ACC112 (cell line): Measurements from ENCODE around the gene CCPG1.
A peak's percentile ranks its signal among the peaks of the same experiment; 100 is the strongest.
"Not testable (repeated sequence)": the region's sequence is repeated elsewhere in the genome, so short reads cannot be mapped to it uniquely, and the experiment has no call there.

Source experiments
- H2AFZ ChIP-seq: fragments of 200-600 bp; sonication (generic); one replicate; pipeline ENCODE4 v1.6.0; 2017; ENCODE audit warnings: antibody characterized with exemption, low read length; ENCODE audit not compliant: unreplicated experiment
- H3K27ac ChIP-seq: fragments of 200-600 bp; sonication (generic); 2 replicates; pipeline ENCODE4 v1.5.1; 2014; ENCODE audit warnings: low read depth, mild to moderate bottlenecking, antibody characterized with exemption, low read length, moderate library complexity
- H3K27me3 ChIP-seq: fragments of 200-600 bp; sonication (generic); 2 replicates; pipeline ENCODE4 v1.6.1; 2014; ENCODE audit warnings: mild to moderate bottlenecking, antibody characterized with exemption, low read length, moderate library complexity, mixed read lengths; ENCODE audit not compliant: insufficient read depth
- H3K36me3 ChIP-seq: fragments of 200-600 bp; sonication (generic); 2 replicates; pipeline ENCODE4 v1.6.1; 2016; ENCODE audit warnings: mild to moderate bottlenecking, antibody characterized with exemption, low read length, moderate library complexity, mixed read lengths; ENCODE audit not compliant: insufficient read depth
- H3K4me1 ChIP-seq: fragments of 200-600 bp; sonication (generic); one replicate; pipeline ENCODE4 v1.6.1; 2016; ENCODE audit warnings: low read length, mixed read lengths; ENCODE audit not compliant: insufficient read depth, unreplicated experiment, control insufficient read depth
- H3K4me3 ChIP-seq: fragments of 200-600 bp; sonication (generic); 2 replicates; pipeline ENCODE4 v1.5.1; 2014; ENCODE audit warnings: mild to moderate bottlenecking, low read depth, low read length
- H3K79me2 ChIP-seq: fragments of 200-600 bp; sonication (generic); one replicate; pipeline ENCODE4 v1.6.0; 2016; ENCODE audit warnings: low read length; ENCODE audit not compliant: control insufficient read depth, unreplicated experiment, insufficient read depth

Gene CCPG1, protein sequence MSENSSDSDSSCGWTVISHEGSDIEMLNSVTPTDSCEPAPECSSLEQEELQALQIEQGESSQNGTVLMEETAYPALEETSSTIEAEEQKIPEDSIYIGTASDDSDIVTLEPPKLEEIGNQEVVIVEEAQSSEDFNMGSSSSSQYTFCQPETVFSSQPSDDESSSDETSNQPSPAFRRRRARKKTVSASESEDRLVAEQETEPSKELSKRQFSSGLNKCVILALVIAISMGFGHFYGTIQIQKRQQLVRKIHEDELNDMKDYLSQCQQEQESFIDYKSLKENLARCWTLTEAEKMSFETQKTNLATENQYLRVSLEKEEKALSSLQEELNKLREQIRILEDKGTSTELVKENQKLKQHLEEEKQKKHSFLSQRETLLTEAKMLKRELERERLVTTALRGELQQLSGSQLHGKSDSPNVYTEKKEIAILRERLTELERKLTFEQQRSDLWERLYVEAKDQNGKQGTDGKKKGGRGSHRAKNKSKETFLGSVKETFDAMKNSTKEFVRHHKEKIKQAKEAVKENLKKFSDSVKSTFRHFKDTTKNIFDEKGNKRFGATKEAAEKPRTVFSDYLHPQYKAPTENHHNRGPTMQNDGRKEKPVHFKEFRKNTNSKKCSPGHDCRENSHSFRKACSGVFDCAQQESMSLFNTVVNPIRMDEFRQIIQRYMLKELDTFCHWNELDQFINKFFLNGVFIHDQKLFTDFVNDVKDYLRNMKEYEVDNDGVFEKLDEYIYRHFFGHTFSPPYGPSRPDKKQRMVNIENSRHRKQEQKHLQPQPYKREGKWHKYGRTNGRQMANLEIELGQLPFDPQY

DNA sequence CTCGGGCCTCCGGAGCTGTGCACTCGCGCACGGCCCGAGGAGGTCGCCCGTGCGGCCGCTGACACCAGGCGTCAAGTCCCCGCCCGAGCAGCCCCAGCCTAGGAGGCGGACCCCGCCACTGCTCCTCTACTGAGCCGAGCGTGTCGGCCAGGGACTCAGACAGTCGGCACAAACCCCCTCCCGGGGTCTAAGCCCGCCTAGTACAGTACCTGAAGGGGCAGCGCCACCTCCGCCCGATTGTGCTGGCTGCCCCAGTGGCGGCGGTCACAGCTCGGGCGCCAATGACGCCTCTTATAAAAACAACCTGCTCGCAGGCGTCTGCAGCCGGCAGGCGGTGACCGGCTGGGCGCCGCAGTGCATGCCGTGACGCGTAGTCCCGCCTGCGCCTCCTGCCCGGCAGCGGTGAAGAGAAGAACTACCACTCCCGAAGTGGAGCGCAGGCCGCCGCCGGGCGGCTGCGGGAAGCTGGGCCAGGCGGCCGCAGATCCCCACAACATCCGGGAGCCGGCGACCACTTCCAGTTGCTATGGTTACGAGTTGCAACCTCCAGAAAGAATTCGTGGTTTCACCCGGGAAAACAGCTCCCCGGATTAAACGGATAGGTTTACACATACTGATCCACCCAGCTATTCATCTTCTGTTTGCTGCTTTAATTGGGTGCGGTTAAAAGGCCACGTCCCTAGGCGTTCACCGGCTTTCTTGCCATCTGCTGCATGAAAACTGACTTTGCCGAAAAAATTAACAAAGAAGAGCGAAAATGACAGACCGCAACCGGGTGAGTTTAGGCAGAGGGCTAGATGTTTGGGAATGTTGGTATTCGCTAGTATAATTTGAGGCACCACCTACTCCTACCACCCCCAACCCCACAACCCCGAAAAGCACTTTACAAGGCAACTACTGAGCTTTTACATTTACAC lies at the start of gene CCPG1, which contains the start of gene PIERCE2:
Gene CCPG1, minus strand, starts transcription at position 348 of the 917 bp plus-strand sequence. CDS start 18,935 bp downstream, outside the sequence.
Gene PIERCE2, plus strand, starts transcription at position 484 of the 917 bp plus-strand sequence. Its CDS starts 274 bp downstream, at position 758.
- Histone ChIP-seq H3K27me3 (no peaks in the 10 kb centered on the region), H3K79me2 (peaks cover 24% of the 10 kb centered on the region), H2AFZ (peak within 1 kb of the TSS; percentile 96), H3K27ac (peak within 1 kb of the TSS; percentile 66), H3K36me3 (no peaks in the 10 kb centered on the region), H3K4me1 (peaks cover 13% of the 10 kb centered on the region), H3K4me3 (peak within 1 kb of the TSS; percentile 91)

DNA sequence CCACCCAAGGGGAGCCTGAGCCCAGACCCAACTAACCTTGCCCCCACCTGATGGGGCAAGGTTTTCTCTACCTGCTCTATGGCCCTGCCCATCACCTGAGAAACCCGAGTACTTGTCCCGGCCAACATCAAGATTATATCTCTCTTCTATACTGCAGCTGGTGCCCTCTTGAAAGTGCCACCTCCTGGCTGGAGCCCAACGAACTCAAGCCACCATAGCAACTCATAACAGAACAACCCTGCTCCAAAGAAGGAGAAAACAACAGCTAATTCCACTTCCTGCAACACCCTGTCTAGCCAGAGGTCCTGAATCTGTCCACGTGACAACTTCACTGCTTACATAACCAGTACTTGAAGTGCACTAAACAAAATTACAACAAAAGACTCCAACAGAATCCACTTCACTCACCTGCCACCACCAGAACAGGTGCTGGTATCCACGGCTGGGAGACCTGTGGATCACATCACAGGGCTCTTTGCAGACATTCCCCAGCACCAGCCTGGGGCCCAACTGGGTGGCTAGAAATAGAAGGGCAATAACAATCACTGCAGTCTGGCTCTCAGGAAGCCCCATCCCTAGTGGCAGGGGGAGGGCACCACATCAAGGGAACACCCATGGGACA lies 49.4 kb upstream of the CCPG1 start:
- no peak overlapping the region for H2AFZ ChIP-seq
- no peak overlapping the region for H3K27ac ChIP-seq
- H3K27me3 ChIP-seq = no peaks in the 10 kb centered on the region
- H3K36me3 ChIP-seq = no peaks in the 10 kb centered on the region
- H3K4me1 ChIP-seq = no peaks in the 10 kb centered on the region
- H3K4me3 ChIP-seq = no peak overlapping the region
- no peaks in the 10 kb centered on the region for H3K79me2 ChIP-seq

DNA sequence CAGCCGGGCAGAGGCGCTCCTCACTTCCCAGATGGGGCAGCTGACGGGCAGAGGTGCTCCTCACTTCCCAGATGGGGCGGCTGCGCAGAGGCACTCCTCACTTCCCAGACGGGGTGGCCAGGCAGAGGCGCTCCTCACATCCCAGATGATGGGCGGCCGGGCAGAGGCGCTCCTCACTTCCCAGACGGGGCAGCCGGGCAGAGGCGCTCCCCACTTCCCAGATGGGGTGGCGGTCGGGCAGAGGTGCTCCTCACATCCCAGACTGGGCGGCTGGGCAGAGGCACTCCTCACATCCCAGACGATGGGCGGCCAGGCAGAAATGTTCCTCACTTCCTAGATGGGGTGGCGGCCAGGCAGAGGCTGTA lies 38.9 kb upstream of the CCPG1 start:
- H3K27me3 ChIP-seq, H3K4me3 ChIP-seq, H3K27ac ChIP-seq, H3K36me3 ChIP-seq, H3K4me1 ChIP-seq, H3K79me2 ChIP-seq, H2AFZ ChIP-seq: not testable (repeated sequence)

DNA sequence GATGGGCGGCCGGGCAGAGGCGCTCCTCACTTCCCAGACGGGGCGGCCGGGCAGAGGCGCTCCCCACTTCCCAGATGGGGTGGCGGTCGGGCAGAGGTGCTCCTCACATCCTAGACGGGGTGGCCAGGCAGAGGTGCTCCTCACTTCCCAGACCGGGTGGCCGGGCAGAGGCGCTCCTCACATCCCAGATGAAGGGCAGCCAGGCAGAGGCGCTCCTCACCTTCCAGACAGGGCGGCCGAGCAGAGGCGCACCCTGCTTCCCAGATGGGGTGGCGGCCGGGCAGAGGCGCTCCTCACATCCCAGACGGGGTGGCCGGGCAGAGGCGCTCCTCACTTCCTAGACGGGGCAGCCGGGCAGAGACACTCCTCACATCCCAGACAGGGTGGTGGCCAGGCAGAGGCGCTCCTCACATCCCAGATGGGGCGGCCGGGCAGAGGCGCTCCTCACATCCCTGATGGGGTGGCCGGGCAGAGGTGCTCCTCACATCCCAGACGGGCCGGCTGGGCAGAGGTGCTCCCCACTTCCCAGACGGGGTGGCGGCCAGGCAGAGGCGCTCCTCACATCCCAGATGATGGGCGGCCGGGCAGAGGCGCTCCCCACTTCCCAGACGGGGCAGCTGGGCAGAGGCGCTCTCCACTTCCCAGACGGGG lies 38.3 kb upstream of the CCPG1 start:
- H2AFZ ChIP-seq, H3K79me2 ChIP-seq, H3K27ac ChIP-seq, H3K27me3 ChIP-seq, H3K4me1 ChIP-seq, H3K36me3 ChIP-seq, H3K4me3 ChIP-seq: not testable (repeated sequence)

DNA sequence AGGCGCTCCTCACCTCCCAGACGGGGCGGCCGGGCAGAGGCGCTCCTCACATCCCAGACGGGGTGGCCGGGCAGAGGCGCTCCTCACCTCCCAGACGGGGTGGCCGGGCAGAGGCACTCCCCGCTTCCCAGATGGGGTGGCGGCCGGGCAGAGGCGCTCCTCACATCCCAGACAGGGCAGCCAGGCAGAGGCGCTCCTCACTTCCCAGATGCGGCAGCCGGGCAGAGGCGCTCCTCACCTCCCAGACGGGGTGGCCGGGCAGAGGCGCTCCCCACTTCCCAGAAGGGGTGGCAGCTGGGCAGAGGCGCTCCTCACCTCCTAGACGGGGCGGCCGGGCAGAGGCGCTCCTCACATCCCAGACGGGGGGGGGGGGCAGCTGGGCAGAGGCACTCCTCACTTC lies 37.8 kb upstream of the CCPG1 start:
- not testable (repeated sequence) for H3K4me1 ChIP-seq, H2AFZ ChIP-seq, H3K79me2 ChIP-seq, H3K27ac ChIP-seq, H3K27me3 ChIP-seq, H3K4me3 ChIP-seq, H3K36me3 ChIP-seq

DNA sequence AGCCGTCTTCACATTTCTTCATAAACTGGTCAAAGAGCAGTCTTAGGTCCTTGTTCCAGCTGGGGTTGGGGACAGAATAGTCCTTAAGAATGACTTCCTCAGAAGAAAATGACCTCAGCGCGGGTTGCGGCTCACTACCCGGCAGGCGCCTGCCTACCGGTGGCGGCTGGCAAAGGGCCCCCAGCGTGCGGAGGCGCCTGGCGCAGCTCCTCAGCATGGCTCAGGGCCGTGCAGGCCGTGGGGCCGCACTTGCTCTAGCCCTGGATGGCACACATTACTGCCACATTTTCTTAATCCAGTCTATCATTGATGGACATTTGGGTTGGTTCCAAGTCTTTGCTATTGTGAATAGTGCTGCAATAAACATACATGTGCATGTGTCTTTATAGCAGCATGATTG lies 35.0 kb upstream of the CCPG1 start:
- not testable (repeated sequence) for H2AFZ ChIP-seq, H3K36me3 ChIP-seq, H3K79me2 ChIP-seq, H3K4me1 ChIP-seq, H3K27ac ChIP-seq, H3K4me3 ChIP-seq, H3K27me3 ChIP-seq

DNA sequence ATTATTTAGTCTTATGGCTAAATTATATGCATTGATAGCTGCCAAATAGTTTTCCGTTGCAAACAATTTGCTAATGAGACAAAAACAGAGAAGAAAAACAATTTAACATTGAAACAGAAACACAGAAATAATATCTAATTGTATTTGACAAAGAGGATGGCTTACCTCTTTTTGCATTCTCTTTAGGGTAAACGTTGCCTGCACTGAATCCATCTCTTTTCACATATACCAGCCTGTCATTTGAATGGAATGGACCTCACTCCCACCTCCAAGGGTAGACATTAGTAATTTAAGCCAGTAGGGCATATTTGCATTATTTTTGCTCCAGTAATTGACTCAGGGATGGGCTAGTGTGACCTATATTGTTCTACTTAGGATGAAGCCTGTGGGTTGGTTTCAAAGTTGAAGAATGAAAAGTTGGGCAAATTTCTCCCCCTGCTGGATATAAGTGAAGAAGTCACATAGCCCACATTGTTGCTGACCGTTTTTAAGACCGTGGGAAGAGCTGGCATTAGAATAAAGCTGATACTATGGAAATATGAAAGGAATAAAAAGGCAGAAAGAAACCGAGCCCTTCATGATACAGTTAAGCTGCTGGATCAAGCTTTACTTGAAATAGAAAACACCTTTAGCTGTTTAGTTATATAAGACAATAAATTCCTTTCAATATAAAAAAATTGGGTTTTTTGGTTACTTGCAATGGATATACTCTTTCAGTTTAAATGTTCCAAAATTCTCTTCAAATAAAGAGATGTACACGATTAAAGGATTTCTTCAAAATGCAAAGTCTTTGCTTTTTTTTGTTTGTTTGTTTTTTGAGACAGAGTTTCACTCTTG lies 27.0 kb upstream of the CCPG1 start:
- no peak overlapping the region for H2AFZ ChIP-seq
- no peaks in the 10 kb centered on the region for H3K4me1 ChIP-seq
- H3K79me2 ChIP-seq = no peaks in the 10 kb centered on the region
- no peak overlapping the region for H3K4me3 ChIP-seq
- no peaks in the 10 kb centered on the region for H3K27me3 ChIP-seq
- no peaks in the 10 kb centered on the region for H3K36me3 ChIP-seq
- H3K27ac ChIP-seq = no peak overlapping the region

DNA sequence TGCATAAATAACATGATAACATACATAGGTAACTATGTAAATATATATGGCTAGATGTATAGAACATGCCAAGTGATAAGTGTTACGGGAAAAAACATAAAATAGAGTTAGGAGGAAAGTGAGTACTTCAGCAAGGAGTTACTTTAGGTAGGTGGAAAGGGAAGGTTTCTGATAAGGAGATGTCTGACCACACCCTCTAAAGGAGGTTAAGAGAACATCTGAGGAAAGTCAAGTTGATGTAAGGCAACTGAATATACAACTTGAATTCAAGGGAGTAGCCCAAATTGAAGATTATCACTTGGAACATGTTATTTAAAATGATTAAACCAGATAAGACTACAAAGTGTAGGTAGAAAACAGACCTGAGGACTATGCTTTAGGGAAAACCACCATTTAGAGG lies 13.9 kb upstream of the CCPG1 start:
- Histone ChIP-seq H3K27ac (no peak overlapping the region), H2AFZ (no peak overlapping the region), H3K79me2 (no peaks in the 10 kb centered on the region), H3K27me3 (no peaks in the 10 kb centered on the region), H3K4me3 (no peak overlapping the region), H3K36me3 (no peaks in the 10 kb centered on the region), H3K4me1 (no peaks in the 10 kb centered on the region)

DNA sequence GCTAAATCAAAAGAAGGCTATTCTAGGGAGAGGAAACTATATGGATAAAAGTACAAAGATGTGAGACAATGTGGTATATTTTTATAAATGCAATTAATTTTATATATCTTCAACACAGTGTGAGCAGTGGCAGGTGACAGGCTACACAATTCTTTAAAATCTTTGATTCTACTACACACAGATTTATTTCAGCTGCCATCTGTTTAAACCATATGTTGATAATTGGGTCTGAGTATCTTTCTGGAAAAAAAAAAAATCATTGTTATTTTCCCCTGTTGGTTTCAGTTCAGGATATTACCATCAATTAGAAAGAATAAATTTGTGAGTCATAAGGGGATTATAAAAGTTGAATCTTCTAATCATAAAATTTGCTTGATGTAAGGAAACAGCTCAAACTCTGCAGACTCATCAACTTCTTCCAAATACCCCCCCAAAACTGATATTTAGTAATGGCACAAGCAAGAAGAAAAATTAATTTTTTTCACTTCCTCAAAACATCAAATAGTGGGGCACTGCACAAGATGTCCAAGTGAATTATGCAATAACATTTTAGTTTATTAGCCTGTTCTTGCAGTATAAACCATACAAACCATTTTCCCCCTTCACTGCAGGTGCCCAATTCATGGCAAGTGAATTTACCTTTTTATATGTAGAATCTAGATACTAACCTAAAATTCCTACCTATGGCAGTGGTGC lies 12.2 kb upstream of the CCPG1 start:
- no peak overlapping the region for H3K27ac ChIP-seq
- H2AFZ ChIP-seq = no peak overlapping the region
- H3K4me3 ChIP-seq = no peak overlapping the region
- no peaks in the 10 kb centered on the region for H3K4me1 ChIP-seq
- no peaks in the 10 kb centered on the region for H3K79me2 ChIP-seq
- H3K27me3 ChIP-seq = no peaks in the 10 kb centered on the region
- no peaks in the 10 kb centered on the region for H3K36me3 ChIP-seq
